HCT116 (cell line): Measurements from ENCODE around the gene PLA2G2C.
A peak's percentile ranks its signal among the peaks of the same experiment; 100 is the strongest.

Experiments
- POLR2AphosphoS5 ChIP-seq: IDR thresholded peaks from 2 replicates; pipeline ENCODE4 v1.6.1; 2011; ENCODE audit warnings: mild to moderate bottlenecking, low read depth, low read length, moderate library complexity
- TF ChIP-seq, protein P1 (sequence below), 3 experiments: fragments of 200-600 bp in 1 of 3; sonication (generic) in 1 of 3; IDR thresholded peaks in 2 of 3; conservative IDR thresholded peaks in 1 of 3; 2 replicates each; pipeline ENCODE4 v1.5.1; 2012 to 2017; ENCODE audit warnings: low read depth in 2 of 3, low read length in 2 of 3, antibody characterized with exemption in 1 of 3, borderline replicate concordance in 1 of 3, control low read depth in 1 of 3, mild to moderate bottlenecking in 1 of 3, mixed read lengths in 1 of 3, mixed run types in 1 of 3, moderate library complexity in 1 of 3; ENCODE audit not compliant: insufficient read depth in 1 of 3
- TF ChIP-seq, protein P2 (sequence below): IDR thresholded peaks from 2 replicates; pipeline ENCODE4 v1.6.1; 2012; ENCODE audit warnings: low read depth

GRCh38 chr1:20124456-20125057 lies 61.8 kb downstream of the PLA2G2C start:
- TF ChIP-seq, protein P1, sequence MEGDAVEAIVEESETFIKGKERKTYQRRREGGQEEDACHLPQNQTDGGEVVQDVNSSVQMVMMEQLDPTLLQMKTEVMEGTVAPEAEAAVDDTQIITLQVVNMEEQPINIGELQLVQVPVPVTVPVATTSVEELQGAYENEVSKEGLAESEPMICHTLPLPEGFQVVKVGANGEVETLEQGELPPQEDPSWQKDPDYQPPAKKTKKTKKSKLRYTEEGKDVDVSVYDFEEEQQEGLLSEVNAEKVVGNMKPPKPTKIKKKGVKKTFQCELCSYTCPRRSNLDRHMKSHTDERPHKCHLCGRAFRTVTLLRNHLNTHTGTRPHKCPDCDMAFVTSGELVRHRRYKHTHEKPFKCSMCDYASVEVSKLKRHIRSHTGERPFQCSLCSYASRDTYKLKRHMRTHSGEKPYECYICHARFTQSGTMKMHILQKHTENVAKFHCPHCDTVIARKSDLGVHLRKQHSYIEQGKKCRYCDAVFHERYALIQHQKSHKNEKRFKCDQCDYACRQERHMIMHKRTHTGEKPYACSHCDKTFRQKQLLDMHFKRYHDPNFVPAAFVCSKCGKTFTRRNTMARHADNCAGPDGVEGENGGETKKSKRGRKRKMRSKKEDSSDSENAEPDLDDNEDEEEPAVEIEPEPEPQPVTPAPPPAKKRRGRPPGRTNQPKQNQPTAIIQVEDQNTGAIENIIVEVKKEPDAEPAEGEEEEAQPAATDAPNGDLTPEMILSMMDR (IDR thresholded peaks at IDR 0.05 in 2 of 3, conservative IDR thresholded peaks at IDR 0.05 in 1 of 3; ENCODE audit: borderline replicate concordance in 1 of 3, insufficient read depth in 1 of 3, low read depth in 2 of 3, low read length in 2 of 3), result no peak
- TF ChIP-seq, protein P2, sequence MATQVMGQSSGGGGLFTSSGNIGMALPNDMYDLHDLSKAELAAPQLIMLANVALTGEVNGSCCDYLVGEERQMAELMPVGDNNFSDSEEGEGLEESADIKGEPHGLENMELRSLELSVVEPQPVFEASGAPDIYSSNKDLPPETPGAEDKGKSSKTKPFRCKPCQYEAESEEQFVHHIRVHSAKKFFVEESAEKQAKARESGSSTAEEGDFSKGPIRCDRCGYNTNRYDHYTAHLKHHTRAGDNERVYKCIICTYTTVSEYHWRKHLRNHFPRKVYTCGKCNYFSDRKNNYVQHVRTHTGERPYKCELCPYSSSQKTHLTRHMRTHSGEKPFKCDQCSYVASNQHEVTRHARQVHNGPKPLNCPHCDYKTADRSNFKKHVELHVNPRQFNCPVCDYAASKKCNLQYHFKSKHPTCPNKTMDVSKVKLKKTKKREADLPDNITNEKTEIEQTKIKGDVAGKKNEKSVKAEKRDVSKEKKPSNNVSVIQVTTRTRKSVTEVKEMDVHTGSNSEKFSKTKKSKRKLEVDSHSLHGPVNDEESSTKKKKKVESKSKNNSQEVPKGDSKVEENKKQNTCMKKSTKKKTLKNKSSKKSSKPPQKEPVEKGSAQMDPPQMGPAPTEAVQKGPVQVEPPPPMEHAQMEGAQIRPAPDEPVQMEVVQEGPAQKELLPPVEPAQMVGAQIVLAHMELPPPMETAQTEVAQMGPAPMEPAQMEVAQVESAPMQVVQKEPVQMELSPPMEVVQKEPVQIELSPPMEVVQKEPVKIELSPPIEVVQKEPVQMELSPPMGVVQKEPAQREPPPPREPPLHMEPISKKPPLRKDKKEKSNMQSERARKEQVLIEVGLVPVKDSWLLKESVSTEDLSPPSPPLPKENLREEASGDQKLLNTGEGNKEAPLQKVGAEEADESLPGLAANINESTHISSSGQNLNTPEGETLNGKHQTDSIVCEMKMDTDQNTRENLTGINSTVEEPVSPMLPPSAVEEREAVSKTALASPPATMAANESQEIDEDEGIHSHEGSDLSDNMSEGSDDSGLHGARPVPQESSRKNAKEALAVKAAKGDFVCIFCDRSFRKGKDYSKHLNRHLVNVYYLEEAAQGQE, result no peak
- 0 out of 2 replicates have a peak, but pooled peaks have one; percentile 31 for TF ChIP-seq POLR2AphosphoS5
